NCI-H1930 (cell line): ENCODE measurements around the gene SPRR2B.
"Not testable (repeated sequence)": the region's sequence is repeated elsewhere in the genome, so short reads cannot be mapped to it uniquely, and the experiment has no call there.

Experiments
- DNase-seq, 2 experiments: peaks; one replicate each; lab custom pipeline; 2025; lab: John Stamatoyannopoulos, UW

Gene SPRR2B

DNA sequence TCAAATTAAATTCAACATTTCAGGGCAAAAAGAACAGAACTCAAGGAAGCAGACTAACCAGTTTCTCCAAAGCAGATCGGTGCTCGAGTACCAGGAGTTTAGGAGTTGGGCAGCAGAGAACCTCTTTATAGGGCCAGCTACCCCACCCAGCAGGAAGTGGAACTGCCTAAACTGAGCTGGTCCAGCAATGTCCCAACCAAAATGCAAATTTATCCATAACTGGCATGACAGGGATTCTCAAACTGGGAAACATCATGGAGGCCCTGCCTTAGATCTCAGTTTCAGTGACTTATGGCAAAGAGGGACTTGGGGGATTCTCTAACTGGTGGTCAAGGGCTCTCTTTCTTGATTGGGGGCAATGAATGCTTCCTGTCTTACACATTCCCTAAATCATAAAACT, at the start of gene SPRR2B:
TSS of gene SPRR2B (minus strand) at position 101 of the 400 bp plus-strand sequence. CDS start 772 bp downstream, outside the sequence.
- DNase-seq, result no peak

DNA sequence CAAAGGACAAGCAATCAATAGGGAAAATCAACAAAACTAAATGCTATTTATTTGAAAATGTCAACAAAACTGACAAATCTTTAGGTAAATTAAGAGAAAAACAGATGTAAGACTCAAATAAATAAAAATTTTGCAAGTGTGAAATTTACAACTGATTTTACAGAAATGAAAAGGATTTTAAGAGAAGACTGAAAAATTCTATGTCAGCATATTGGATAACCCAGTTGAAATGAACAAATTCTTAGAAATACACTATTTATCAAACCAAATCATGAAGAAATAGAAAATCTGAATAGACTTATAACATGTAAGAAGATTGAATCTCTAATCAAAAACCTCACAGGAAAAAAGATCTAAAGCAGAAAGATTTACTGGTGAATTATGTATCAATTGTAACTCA, 49.5 kb upstream of the SPRR2B start:
- no peak for DNase-seq

DNA sequence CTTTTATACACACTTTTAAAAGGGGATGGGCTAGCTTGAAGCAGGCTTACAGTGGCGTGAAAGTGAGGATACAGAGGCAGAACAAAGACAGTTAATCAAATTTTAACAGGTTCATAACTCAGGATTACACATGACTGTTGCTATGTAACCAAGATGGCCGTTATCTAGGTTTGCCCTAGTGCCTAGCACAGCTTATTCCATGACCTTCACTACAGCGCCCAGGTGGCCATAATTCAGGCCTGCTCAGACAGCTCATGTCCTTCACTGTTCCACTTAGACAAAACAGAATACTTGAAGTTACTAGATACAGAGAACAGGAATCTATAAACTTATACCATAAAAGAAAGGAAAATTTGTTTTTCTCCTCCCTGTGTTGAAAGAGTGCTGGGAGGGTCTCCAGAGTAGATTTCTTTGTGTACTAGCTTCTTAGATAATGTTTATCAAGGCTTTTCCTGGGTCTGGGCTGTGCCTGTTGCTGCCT, 48.1 kb upstream of the SPRR2B start:
- DNase-seq, result no peak

DNA sequence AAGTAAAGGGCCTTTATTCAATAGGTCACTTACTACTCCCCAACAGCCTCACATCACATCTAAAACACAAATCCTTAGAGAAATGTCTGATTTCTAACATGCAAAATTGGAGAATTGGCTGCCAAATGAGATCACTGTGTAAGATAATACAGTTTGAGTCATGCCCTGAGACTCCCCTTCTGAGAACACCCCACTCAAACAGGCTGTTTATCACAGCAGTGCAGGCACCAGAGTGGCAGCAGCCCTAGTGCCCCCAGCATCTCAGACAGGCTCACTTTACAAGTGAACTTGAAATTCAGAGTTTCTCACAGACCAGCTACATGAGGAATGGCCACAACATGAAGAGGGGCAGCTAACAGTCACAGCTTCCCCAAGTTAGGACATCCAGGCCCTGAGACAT, 43.9 kb upstream of the SPRR2B start:
- not testable (repeated sequence) for DNase-seq

DNA sequence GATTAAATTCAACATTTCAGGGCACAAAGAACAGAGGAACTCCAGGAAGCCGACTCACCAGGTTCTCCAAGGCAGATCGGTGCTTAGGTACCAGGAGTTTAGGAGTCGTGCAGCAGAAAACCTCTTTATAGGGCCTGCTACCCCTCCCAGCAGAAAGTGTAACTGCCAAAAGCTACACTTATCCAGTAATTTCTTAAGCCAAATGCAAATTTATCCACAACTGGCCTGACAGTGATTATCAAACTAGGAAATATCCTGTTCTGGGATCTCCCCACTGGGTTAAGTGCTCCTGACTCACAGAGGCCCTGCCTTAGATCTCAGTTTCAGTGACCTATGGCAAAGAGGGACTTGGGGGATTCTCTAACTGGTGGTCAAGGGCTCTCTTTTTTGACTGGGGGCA, 42.0 kb upstream of the SPRR2B start, which contains the start of gene SPRR2F:
TSS of gene SPRR2F (minus strand) at position 101 of the 400 bp plus-strand sequence. CDS start 783 bp downstream, outside the sequence.
- no peak for DNase-seq

DNA sequence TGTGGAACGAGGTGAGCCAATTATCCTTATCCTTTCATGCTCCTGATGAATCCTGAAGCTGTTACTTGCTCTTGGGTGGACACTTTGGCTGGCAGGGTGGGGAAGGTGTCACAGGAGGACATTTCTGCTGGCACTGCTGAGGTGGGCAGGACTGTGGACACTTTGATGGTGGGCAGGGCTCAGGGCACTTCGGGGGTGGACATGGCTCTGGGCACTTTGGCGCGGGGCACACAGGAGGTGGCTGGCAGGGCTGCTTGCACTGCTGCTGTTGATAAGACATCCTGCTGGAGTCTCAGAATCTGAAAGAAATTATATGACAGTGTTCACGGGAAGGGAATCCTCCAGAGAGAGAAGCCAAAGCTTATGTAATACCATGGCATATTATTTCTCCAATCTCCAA, 41.0 kb upstream of the SPRR2B start:
- not testable (repeated sequence) for DNase-seq

DNA sequence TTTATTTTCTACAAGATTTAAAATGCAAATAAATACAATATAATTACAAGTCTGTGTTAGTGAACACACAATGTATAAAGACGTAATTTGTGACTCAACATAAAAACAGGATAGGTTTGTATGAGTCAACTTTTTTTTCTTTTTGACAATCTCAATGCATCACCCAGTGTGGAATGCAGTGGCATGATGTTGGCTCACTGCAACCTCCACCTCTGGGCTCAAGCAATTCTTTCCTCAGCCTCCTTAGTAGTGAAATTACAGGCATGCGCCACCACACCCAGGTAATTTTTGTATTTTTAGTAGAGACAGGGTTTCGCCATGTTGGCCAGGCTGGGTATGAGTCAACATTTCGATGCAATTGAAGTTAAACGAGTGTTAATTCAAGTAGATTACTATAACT, 28.8 kb upstream of the SPRR2B start:
- DNase-seq, result no peak

DNA sequence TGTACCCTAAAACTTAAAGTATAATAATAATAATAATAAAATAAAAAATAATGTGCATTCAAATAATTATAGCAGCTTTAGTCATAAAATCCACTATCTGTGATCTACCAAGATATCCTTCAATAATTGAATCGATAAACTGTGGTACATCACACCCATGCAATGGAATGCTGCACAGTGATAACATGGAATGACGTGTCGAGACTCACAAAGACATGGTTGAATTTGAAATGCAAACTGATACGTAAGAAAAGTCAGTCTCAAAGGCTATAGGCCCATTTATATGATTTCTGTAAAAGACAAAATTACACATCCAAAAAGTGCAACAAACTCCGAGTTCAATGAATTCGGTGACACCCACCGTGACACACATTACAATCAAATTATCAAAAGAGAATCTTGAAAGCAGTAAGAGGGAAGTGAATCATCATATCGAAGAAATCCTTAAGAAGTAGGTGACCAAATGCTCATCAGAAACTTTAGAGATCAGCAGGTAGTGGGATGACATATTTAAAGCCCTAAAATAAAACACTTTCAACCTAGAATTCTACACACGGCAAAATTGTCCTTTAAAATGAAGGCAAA, 28.1 kb upstream of the SPRR2B start:
- DNase-seq, result no peak

DNA sequence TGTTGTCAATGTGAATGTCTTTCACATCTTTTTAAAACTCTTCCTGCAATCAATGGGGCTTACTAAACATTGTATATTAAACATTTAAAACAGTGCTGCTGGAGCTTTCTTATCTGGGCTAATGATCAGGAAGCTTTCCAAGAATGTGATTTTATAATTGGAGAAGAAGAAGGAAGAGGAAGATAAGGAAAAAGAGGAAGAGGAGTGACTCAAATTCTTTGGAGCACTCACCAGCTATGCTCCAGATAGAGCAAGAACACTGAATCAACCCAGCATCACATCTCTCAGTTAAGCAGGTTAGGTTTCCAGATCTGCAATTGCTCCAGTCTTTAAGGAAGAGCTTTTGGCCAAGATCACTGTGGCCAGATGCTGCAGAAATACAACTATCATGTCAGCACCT, 24.4 kb upstream of the SPRR2B start:
- no peak for DNase-seq

DNA sequence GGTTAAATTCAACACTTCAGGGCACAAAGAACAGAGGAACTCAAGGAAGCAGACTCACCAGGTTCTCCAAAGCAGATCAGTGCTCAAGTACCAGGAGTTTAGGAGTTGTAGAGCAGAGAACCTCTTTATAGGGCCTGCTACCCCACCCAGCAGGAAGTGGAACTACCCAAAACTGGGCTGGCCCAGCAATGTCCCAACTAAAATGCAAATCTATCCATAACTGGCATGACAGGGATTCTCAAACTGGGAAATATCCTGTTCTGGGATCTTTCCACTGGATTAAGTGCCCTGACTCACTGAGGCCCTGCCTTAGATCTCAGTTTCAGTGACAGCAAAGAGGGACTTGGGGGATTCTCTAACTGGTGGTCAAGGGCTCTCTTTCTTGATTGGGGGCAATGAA, 23.0 kb upstream of the SPRR2B start, which contains the start of gene SPRR2E:
TSS of gene SPRR2E (minus strand) at position 101 of the 400 bp plus-strand sequence. CDS start 775 bp downstream, outside the sequence.
- no peak for DNase-seq

DNA sequence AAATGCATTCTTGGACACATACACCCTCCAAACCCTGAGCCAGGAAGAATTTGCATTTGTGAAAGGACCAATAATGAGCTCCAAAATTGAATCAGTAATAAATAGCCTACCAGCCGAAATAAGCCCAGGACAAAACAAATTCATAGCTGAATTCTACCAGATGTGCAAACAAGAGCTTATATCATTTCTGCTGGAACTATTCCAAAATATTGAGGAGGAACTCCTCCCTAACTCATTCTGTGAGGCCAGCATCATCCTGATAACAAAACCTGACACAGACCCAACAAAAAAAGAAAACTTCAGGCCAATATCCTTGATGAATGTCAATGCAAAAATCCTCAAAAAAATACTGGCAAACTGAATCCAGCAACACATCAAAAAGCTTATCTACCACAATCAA, 16.2 kb upstream of the SPRR2B start:
- DNase-seq, result no peak

DNA sequence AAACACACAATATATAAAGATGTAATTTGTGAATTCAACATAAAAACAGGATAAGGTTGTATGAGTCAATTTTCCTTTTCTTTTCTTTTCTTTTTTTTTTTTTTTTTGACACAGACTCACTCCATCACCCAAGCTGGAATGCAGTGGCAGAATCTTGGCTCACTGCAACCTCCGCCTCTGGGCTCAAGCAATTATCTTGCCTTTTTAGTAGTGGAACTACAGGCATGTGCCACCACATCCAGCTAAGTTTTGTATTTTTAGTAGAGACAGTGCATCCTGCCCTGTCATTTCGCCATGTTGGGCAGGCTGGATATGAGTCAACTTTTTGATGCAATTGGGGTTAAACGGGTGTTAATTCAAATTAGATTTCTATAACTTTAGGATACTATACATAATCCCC, 10.3 kb upstream of the SPRR2B start:
- no peak for DNase-seq

DNA sequence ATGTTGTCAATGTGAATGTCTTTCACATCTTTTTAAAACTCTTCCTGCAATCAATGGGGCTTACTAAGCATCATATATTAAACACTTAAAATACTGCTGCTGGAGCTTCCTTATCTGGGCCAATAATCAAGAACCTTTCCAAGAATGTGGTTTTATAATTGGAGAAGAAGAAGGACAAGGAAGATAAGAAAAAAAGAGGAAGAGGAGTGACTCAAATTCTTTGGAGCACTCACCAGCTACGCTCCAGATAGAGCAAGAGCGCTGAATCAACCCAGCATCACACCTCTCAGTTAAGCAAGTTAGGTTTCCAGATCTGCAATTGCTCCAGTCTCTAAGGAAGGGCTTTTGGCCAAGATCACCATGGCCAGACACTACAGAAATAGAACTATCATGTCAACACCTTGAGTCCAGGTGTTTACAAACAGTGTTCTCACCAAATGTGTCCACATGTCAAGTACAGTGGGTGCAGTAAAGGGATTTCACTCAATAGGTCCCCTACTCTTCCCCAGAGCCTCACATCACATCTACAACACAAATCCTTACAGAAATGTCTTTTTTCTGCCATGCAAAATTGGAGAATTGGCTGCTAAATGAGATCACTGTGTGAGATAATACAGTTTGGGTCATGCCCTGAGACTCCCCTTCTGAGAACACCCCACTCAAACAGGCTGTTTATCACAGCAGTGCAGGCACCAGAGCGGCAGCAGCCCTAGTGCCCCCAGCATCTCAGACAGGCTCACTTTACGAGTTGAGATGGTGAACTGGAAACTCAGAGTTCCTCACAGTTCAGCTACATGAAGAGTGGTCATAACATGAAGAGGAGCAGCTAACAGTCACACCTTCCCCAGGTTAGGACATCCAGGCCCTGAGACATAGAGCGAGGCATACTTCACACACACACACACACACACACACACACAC, 1.7 kb upstream of the SPRR2B start:
- no peak for DNase-seq

DNA sequence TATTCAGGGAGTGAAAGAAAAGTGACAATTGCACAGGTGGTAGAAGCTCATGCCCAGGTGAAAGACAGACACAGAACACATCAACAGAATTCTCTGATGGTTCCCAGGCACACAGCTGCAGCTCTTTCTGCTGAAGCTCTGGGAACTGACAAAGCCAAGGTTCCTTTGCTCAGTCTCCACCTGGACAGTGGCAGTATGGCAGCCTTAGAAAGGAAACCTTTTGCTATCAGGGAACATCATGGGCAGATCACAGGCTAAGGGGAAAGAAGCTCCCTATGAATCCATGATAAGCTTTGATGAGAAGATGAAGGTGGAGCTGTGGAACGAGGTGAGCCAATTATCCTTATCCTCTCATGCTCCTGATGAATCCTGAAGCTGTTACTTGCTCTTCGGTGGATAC, 1.2 kb downstream of the SPRR2B start:
- no peak for DNase-seq

DNA sequence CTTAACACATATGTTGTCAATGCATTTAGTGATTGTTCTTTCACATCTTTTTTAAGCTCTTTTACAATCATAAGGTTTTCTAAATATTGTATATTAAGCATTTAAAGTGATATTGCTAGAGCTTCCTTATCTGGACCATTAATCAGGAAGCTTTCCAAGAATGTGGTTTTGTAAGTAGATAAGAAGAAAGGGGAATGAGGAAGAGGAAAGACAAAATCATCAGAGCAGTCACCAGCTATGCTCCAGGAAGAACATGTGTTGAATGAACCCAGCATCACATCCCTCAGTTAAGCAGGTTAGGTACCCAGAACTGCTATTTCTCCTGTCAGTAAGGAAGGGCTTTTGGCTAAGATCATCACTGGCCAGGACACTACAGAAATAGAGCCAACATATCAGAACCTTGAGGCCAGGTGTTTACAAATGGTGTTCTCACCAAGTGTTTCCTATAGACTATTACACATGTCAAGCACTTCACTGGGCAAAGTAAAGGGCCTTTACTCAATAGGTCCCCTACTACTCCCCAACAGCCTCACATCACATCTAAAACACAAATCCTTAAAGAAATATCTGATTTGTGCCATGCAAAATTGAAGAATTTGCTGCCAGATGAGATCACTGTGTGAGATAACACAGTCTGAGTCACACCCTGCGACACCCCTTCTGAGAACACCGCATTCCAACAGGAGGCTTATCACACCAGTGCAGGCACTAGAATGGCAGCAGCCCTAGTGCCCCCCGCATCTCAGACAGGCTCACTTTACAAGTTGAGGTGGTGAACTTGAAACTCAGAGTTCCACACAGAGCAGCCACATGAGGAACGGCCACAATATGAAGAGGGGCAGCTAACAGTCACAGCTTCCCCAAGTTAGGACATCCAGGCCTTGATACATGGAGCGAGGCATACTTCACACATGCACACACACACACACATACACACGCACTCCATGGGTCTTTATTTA, 12.3 kb downstream of the SPRR2B start:
- DNase-seq, result no peak

DNA sequence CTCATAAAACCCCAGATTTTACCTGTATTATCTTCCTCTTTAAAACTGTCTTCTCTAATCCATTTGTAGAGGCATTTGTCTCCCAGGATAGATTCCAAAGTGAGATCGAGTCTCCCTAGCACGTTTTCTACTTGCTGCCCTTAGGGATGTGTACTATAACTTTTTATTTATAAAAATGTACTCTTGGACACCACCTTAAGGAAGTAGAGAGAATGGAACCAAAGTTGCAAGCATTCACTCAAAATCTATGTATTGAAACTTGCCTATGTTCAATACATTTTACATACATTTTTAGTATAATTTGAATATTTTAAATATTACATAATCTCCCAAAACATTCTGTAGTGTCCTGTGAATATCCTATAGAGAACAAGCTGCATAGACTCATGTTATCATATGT, 13.3 kb downstream of the SPRR2B start:
- DNase-seq, result no peak

DNA sequence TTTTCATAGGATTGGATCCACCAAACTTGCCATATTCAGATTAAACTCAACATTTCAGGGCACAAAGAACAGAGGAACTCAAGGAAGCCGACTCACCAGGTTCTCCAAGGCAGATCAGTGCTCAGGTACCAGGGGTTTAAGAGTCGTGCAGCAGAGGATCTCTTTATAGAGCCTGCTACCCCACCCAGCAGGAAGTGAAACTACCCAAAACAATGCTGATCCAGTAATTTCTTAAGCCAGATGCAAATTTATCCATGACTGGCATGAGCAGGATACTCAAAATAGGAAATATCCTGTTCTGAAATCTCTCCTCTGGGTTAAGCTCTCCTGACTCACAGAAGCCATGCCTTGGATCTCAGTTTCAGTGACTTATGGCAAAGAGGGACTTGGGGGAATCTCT, 14.0 kb downstream of the SPRR2B start, which contains the start of gene SPRR2A:
TSS of gene SPRR2A (minus strand) at position 138 of the 400 bp plus-strand sequence. CDS start 777 bp downstream, outside the sequence.
- no peak for DNase-seq

DNA sequence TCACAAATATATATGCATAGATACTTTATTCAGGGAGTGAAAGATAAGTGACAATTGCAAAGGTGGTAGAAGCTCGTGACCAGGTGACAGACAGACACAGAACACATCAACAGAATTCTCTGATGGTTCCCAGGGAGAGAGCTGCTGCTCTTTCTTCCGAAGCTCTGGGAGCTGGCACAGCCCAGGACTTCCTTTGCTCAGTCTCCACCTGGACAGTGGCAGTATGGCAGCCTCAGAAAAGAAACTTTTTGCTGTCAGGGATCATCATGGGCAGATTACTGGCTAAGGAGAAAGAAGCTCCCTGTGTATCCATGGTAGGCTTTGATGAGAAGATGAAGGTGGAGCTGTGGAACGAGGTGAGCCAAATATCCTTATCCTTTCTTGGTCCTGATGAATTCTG, 15.3 kb downstream of the SPRR2B start:
- DNase-seq, result not testable (repeated sequence)

DNA sequence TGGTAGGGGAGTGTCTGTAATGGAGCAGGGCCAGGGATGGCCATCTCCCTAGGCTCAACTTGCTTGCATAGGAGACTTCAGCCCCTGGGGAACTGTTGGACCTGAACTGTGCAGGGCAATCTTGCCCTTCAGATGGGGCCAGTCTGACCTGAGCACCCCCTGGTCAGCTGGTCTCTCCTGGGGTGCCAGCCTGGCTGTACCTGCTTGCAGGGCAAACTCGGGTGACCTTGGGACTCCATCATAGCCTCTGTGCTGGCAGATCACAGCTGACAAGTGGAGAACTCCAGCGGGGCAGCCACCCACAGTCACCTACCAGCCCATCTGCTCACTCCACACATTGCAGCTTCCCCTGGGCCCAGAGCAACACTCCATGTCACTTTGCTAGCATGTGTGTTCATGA, 22.2 kb downstream of the SPRR2B start:
- DNase-seq, result no peak

DNA sequence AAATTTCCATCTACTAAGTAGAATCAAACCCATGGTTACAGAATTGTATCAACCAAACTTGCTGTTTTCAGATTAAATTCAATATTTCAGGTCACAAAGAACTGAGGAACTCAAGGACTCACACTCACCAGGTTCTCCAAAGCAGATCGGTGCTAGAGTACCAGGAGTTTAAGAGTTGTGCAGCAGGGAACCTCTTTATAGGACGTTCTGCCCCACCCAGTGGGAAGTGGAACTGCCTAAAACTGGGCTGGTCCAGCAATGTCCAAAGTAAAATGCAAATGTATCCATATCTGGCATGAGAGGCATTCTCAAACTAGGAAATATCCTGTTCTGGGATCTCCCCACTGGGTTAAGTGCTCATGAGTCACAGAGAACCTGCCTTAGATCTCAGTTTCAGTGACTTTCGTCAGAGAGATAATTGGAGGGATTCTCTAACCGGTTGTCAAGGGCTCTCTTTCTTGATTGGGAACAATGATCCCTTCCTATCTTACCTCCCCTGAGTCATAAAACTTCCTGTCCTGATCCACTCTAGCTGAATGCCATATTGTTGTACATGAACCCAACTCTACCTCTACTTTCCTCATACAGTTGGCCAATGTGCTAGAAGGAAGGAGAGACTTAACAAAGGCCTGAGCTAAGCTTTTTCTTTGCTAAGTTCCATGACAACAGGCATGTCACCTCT, 30.3 kb downstream of the SPRR2B start, which contains the start of gene SPRR2D:
TSS of gene SPRR2D (minus strand) at position 171 of the 682 bp plus-strand sequence. CDS start 774 bp downstream, outside the sequence.
- DNase-seq, result no peak

DNA sequence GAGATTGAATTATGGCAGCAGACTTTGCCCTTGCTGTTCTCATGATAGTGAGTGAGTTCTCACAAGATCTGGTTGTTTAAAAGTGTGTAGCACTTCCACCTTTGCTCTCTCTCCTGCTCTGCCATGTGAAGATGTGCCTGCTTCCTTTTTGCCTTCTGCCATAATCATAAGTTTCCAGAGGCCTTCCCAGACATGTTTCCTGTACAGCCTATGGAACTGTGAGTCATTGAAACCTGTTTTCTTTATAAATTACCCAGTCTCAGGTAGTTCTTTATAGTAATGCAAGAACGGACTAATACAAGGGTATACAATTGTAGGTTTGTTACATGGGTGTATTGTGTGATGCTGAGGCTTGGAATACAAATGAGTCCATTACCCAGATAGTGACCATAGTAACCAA, 36.2 kb downstream of the SPRR2B start:
- DNase-seq, result no peak
